SW 1271 (cell line): ENCODE measurements around the gene LDLRAD4.

Experiments
- DNase-seq, 2 experiments: peaks; one replicate each; lab custom pipeline; 2025; lab: John Stamatoyannopoulos, UW

LDLRAD4 gene

DNA sequence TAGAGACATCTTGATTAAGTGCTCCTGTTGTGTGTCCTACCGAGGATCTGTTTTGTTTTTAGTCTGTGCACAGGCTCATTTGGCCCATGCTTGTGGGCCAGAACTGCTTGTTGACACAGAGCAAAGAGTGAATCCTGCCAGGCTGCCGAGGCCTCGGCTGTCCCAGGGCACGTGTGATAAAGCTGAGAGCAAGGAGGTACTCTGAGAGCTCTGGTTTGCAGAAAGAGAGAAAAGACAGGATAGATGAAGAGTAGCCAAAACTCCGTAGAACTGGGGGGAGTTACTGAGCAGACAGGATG lies 332.7 kb downstream of the LDLRAD4 start:
- no peak for DNase-seq

GRCh38 chr18:13551841-13552733 lies 333.5 kb downstream of the LDLRAD4 start:
- no peak for DNase-seq

DNA sequence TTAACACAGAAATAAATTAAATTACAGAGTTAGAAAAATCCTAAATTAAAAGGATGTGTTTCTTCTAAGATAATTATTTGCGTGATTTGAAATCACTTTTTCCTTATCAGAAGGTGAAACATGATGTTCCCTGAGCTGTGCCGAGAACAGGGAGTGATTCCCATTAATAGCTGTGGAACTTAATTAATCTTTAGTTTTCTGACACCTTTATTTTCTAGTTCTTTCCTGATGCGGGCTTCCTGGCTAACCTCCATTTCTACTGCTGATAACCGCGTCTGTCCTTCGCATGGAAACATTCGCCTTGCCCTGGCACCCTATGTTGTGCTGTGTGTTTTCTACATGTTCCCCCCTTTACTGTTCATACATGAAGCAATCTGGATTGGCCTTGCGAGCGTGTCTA lies 334.9 kb downstream of the LDLRAD4 start:
- no peak for DNase-seq

GRCh38 chr18:13555192-13555591 lies 336.6 kb downstream of the LDLRAD4 start:
- DNase-seq: no peak

DNA sequence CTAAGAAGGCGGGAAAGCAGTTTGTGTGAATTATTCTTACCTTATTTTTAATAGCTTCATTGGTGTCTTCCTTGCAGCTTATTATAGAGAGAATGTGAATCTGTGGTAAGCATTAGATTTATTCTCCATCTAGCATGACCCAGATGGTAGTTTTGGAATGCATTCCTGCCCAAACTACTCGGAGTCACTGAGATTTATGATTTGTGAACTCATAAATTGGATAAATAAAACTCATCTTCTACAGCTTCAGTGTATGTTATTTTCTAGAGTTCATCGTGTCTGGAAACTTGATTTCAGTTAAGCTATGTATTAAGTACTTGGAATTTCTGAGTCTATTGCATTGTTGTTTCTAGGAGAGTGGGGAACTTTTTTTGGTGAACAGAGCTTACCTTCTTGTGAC lies 337.3 kb downstream of the LDLRAD4 start:
- DNase-seq: no peak

DNA sequence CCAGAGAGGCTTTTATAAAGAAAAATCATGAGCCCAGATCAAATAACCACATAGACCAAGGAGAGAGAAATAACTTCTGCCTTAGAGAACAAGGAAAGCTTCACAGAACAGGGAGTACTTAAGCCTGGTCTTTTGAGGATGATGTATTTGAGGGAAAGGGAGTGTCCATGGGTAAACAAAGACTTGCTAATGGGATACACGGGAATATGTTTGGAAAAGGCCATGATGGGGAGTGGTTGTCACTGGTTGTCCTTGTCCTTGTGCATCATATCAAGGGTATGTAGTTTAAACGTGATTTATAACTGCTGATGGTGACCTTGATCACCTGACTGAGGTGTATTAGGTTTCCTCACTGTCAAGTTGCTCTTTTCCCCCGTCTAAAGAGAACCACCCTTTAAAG lies 337.9 kb downstream of the LDLRAD4 start:
- DNase-seq: no peak

DNA sequence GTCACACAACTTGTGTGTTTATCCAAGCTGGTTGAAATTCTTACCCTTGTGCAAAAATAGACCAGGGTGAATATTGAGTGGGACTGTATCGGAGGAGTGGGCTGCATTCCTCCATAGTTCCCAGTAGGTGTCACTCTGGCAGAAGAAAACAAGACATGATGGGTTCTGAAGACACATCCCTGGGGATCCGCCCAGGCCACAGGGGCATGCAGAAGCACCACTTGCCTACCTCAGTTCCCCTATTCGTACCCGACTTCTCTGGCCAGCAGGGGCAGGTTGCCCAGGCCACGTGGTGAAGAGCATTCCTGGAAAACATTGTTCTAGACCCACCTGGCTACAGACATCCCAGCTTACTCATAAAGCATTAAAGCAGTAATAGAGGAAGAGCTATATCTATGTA lies 339.6 kb downstream of the LDLRAD4 start:
- peak in 1 of 2 experiments; percentile 8 for DNase-seq

GRCh38 chr18:13558790-13559189 lies 340.2 kb downstream of the LDLRAD4 start:
- DNase-seq: no peak

- no peak for DNase-seq
These were observed 341.2 kb downstream of the LDLRAD4 start for GRCh38 chr18:13559754-13560153.

- no peak for DNase-seq
These were observed 341.7 kb downstream of the LDLRAD4 start for GRCh38 chr18:13560306-13560705.

DNA sequence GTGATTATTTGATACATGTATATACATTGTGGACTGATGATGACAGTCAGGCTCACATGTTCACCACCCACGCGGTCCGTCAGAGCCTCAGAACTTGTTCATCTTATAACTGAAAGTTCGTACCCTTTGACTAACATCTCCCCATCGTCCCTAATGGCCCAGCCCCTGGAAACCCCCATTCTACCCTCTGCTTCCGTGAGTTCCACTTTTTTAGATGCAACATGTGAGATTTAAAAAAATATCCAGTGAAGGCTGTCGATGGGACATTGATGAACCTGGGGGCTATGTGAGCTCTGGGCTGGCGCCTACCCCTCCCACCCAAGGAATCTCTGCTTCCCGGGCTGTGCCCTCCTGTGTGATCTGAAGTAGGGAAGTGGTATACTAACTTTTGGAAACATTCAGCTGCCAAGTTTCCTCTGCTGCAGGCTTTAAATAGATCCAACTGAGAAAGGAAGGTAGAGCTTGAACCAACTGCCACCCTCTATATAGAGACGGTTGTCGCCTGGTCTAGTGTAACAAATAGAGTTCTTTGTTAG lies 344.0 kb downstream of the LDLRAD4 start:
- no peak for DNase-seq

DNA sequence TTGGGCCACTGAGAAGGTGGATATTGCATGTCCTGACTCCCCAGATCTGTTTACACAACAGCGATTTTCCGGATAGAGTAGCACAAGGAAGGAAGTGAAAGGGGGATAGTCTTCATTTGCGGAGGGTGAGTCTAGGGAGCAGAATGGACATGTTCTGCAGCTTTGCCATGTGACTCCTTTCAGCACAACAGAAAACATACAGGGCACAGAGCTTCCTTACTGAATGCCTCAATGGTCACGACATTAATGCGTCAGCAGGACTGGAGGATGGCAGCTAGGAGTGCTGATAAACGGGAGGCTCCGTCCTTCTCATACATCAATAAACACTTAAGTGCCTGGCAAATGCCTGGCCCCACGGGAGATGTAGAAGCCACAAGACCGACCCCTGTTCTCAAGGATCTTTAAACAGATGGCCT lies 344.8 kb downstream of the LDLRAD4 start:
- no peak for DNase-seq

GRCh38 chr18:13564579-13564978 lies 346.0 kb downstream of the LDLRAD4 start:
- DNase-seq: no peak

- no peak for DNase-seq
These were observed 346.7 kb downstream of the LDLRAD4 start for GRCh38 chr18:13565228-13565627.

DNA sequence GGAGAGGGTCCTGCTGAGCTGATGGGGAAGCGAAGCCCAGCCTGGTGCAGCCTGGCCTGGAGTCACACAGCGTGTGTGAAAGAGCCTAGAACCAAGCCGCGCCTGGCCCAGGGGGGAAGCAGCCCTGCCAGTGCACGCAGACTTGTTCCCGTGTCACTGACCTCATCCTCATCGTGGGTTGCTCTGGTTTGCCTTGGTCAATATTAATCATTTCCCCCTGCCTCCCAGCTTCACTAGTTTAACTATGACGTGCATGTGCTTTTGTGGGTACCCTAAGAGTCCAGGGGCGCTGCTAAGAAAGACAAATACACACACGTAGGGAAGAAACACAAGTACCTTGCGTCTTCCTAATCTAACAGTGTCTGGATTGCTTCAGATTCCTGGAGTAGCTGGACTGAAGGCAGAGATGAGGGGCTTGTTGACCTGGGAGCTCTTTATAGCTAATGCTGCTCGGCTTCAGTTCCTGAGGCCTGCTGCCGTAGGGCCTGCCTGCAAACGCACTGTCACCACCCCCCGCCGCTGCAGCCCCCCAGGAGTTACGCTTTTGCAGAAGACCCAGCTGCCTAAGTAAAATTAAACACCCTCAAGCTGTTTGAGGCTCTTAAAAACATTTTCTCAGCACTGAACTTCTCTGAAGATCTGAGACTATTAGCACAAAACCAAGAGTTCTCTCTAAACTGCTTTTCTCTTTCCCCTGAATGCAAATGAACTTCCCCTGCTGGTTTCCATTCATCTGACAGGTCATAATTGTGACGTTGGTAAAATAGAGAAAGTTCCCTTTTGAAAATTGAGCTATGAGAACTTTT lies 348.6 kb downstream of the LDLRAD4 start:
- no peak for DNase-seq

GRCh38 chr18:13568443-13569392 lies 350.2 kb downstream of the LDLRAD4 start:
- DNase-seq: no peak

- DNase-seq: no peak
These were observed 351.7 kb downstream of the LDLRAD4 start for GRCh38 chr18:13570216-13570615.

GRCh38 chr18:13570856-13571495 lies 352.4 kb downstream of the LDLRAD4 start:
- DNase-seq: no peak

DNA sequence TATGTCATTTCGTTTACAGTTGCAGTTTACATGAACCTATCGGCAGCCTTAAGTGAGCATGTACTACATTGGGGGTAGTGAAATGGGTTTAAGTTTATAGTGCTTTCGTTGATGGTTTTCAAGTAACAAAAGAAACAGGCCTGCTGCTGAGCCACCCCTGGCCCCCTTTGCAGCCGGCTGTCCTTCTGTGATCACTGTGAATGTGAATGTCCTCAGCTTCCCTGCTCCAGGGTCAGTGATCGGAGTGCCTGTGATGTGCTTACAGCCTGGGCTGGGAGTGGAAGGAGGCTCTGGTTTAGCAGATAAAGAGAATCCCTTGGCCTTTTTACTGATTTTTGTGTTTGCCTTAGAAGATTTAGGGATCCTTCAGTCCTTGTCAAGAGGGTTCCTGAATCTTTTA lies 353.6 kb downstream of the LDLRAD4 start:
- no peak for DNase-seq

- DNase-seq: no peak
These were observed 354.2 kb downstream of the LDLRAD4 start for GRCh38 chr18:13572721-13573120.

DNA sequence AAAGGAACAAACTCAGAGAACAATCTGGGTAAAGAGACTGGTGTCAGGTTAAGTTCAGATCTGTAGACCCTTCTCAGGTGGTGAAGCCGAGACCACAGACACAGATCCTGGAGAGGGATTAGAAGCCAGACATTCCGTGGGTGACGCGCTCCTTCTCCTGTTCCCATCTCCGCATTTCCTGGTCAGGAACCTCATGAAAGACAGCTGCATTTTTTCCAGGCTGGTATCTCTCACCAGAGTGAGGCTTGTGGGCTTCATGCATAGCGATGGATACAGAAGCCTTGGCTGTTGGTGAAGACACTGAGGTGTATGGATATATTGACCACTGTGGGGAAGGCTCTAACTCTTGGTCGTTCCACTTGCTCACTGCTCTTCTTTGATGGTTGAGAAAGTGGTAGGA lies 355.2 kb downstream of the LDLRAD4 start:
- no peak for DNase-seq
